ENCODE data around the gene GET3. TPM values are rescaled to one million over a fixed set of nuclear protein-coding genes. Genes with fewer than 3 reads are reported as not detected.

The GET3 gene
- total RNA-seq, 1 experiment from 2014 or later, result 69.9 TPM

DNA sequence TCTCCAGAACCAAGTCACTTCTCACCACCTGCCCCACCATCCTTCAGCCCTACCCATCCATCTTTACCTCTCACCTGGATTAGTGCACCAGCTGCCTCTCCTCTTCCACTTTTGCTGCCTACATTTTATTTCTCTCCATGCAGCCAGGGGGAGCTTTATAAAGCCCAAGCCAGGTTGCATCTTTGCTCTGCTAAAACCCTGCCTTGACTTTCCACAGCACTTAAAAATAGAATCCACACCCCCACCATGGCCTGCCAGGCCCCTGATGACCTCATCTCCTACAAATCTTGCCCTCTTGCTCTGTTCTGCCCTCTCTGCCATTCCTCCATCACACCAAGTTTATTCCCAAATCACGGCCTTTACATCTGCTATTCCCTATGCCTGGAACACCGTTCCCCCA lies 36.3 kb downstream of the GET3 start:
- no peaks in the 10 kb centered on the region for H3K9me3 ChIP-seq (ENCODE audit: control insufficient read depth, insufficient read depth, low read depth, low read length)
- ChIA-PET POLR2A (interaction anchor here (0.6 kb wide), 1 partner anchor 787 kb away, joined by 3 read pairs; no protein-coding TSS in a partner anchor), CTCF (interaction anchor here (0.7 to 1.4 kb wide), 4 partner anchors 14 to 22 kb away, joined by 3 to 4 read pairs (median 3); no protein-coding TSS in a partner anchor)
- no peak overlapping the region for H3K27ac ChIP-seq (ENCODE audit: low read length)
- in situ Hi-C loops (cut with HindIII; ENCODE audit: low pct_unique_long_range_greater_than_20kb, low sequenced_read_pairs), result no loop called here
- H3K4me3 ChIP-seq (ENCODE audit: low read depth in 2 of 2, low read length in 2 of 2), result no peak overlapping the region
- intact Hi-C loops (cut with micrococcal nuclease; ENCODE audit: unreplicated experiment), result no loop called here
- TF ChIP-seq SIN3A (IDR thresholded peaks at IDR 0.05; ENCODE audit: borderline replicate concordance, insufficient read depth, low read depth, low read length) (no peak), CTCF (IDR thresholded peaks at IDR 0.05) (peak; percentile 57), POLR2AphosphoS5 (IDR thresholded peaks at IDR 0.05; ENCODE audit: low read depth, low read length) (no peak)
- ATAC-seq, result no peak
- no peaks in the 10 kb centered on the region for H3K27me3 ChIP-seq (ENCODE audit: control insufficient read depth, insufficient read depth, low read length)
- peaks cover 2% of the 10 kb centered on the region for H3K4me1 ChIP-seq (ENCODE audit: control insufficient read depth, insufficient read depth, low read length)
- no peaks in the 10 kb centered on the region for H3K36me3 ChIP-seq (ENCODE audit: control insufficient read depth, insufficient read depth, low read length)
- DNase-seq (ENCODE audit: low read depth, low spot score), result no peak
- BruUV-seq (replicated peaks), result TSS peak; percentile 89

- H3K4me3 ChIP-seq (ENCODE audit: low read depth in 2 of 2, low read length in 2 of 2), result peak within 1 kb of the TSS; percentile 58 to 65
- no peaks in the 10 kb centered on the region for H3K27me3 ChIP-seq (ENCODE audit: control insufficient read depth, insufficient read depth, low read length)
- no TSS peak for BruUV-seq (replicated peaks)
- intact Hi-C loops (cut with micrococcal nuclease; ENCODE audit: unreplicated experiment) (no loop called here), in situ Hi-C loops (cut with HindIII; ENCODE audit: low pct_unique_long_range_greater_than_20kb, low sequenced_read_pairs) (no loop called here)
- H3K9me3 ChIP-seq (ENCODE audit: control insufficient read depth, insufficient read depth, low read depth, low read length), result no peaks in the 10 kb centered on the region
- peaks cover 12% of the 10 kb centered on the region for H3K4me1 ChIP-seq (ENCODE audit: control insufficient read depth, insufficient read depth, low read length)
- ATAC-seq (peak; percentile 4), DNase-seq (ENCODE audit: low read depth, low spot score) (no peak)
- ChIA-PET POLR2A (interaction anchor here (0.6 kb wide), 1 partner anchor 19 kb away, joined by 4 read pairs; no protein-coding TSS in a partner anchor), CTCF (interaction anchor here (1.0 to 1.4 kb wide), 2 partner anchors 8 to 13 kb away, joined by 3 read pairs; no protein-coding TSS in a partner anchor)
- no peaks in the 10 kb centered on the region for H3K36me3 ChIP-seq (ENCODE audit: control insufficient read depth, insufficient read depth, low read length)
- H3K27ac ChIP-seq (ENCODE audit: low read length), result no peak within 1 kb of the TSS
- no peak for TF ChIP-seq POLR2AphosphoS5 (IDR thresholded peaks at IDR 0.05; ENCODE audit: low read depth, low read length)
- no peak for TF ChIP-seq TCF7L2 (IDR thresholded peaks at IDR 0.05; ENCODE audit: low read depth, low read length)
- TF ChIP-seq, protein P1, sequence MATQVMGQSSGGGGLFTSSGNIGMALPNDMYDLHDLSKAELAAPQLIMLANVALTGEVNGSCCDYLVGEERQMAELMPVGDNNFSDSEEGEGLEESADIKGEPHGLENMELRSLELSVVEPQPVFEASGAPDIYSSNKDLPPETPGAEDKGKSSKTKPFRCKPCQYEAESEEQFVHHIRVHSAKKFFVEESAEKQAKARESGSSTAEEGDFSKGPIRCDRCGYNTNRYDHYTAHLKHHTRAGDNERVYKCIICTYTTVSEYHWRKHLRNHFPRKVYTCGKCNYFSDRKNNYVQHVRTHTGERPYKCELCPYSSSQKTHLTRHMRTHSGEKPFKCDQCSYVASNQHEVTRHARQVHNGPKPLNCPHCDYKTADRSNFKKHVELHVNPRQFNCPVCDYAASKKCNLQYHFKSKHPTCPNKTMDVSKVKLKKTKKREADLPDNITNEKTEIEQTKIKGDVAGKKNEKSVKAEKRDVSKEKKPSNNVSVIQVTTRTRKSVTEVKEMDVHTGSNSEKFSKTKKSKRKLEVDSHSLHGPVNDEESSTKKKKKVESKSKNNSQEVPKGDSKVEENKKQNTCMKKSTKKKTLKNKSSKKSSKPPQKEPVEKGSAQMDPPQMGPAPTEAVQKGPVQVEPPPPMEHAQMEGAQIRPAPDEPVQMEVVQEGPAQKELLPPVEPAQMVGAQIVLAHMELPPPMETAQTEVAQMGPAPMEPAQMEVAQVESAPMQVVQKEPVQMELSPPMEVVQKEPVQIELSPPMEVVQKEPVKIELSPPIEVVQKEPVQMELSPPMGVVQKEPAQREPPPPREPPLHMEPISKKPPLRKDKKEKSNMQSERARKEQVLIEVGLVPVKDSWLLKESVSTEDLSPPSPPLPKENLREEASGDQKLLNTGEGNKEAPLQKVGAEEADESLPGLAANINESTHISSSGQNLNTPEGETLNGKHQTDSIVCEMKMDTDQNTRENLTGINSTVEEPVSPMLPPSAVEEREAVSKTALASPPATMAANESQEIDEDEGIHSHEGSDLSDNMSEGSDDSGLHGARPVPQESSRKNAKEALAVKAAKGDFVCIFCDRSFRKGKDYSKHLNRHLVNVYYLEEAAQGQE (IDR thresholded peaks at IDR 0.05; ENCODE audit: insufficient read depth in 1 of 2, low read depth in 2 of 2, low read length in 1 of 2), result no peak
- no peak for TF ChIP-seq SIN3A (IDR thresholded peaks at IDR 0.05; ENCODE audit: borderline replicate concordance, insufficient read depth, low read depth, low read length)
- TF ChIP-seq CTCF (IDR thresholded peaks at IDR 0.05), result no peak
These were observed 37.6 kb downstream of the GET3 start, which contains the start of gene HOOK2 for GRCh38 chr19:12774588-12775555. TSS of gene HOOK2 (minus strand) at chr19:12775552. CDS start at chr19:12775449, 103 bp downstream.

Data from Panc1 (cell line).